ENCODE results near the gene MAP2. TPM values are rescaled to one million over a fixed set of nuclear protein-coding genes. Genes with fewer than 3 reads are reported as not detected.

Gene MAP2
- polyA plus RNA-seq, 1 donor (not counting 4 experiments of a cell fraction or from before 2014, with no cell fraction given): 16.2 TPM

DNA sequence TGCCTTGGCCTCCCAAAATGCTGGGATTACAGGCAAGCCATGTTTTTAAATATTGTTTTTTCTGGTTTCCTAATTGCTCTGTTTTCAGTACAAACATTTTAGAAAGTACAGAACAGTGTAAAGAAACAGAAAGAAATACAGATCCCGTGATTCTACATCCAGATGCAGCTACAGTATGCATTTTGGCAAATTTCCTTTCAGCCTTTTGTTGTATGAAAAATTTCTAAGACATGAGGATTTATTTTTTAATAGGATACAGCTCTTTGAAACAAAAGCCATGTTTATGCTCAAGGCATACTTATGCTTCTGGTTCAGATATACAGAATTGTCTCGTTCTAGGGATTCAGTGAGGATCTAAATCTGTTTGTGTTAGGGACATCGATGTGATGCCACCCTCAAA lies 109.5 kb downstream of the MAP2 start:
- Histone ChIP-seq H3K27me3 (ENCODE audit: control insufficient read depth, extremely low read depth, insufficient read depth, low read length) (no peaks in the 10 kb centered on the region), H3K4me2 (ENCODE audit: control insufficient read depth, extremely low read depth, insufficient read depth, low read depth, low read length) (no peak overlapping the region), H3K27ac (ENCODE audit: control insufficient read depth, insufficient read depth, low read length) (no peak overlapping the region), H3K4me3 (ENCODE audit: control insufficient read depth in 2 of 3, extremely low read depth in 1 of 3, insufficient read depth in 2 of 3, low read depth in 1 of 3, low read length in 3 of 3) (no peak overlapping the region), H3K9me3 (ENCODE audit: control insufficient read depth, low read depth, low read length) (no peaks in the 10 kb centered on the region), H3K4me1 (ENCODE audit: control insufficient read depth, extremely low read depth, insufficient read depth, low read length) (no peaks in the 10 kb centered on the region), H3K9ac (ENCODE audit: control insufficient read depth, extremely low read depth, insufficient read depth, low read length) (no peak overlapping the region), H3K79me2 (ENCODE audit: control insufficient read depth, insufficient read depth, low read length) (no peaks in the 10 kb centered on the region), H4K20me1 (ENCODE audit: control insufficient read depth, extremely low read depth, insufficient read depth, low read length) (no peaks in the 10 kb centered on the region), H3K36me3 (ENCODE audit: control insufficient read depth in 2 of 2, extremely low read depth in 1 of 2, insufficient read depth in 2 of 2, low read length in 2 of 2) (no peaks in the 10 kb centered on the region), H2AFZ (ENCODE audit: control insufficient read depth, low read length) (no peak overlapping the region), H3K9me1 (ENCODE audit: control insufficient read depth, extremely low read depth, insufficient read depth, low read length) (no peaks in the 10 kb centered on the region)
- DNase-seq (ENCODE audit: low read depth, low spot score): no peak
- FAIRE-seq: no peak
- dilution Hi-C loops (cut with MboI; ENCODE audit: extremely low pct_ligation_motif_present, low sequenced_read_pairs): no loop called here
- TF ChIP-seq EZH2 (IDR thresholded peaks at IDR 0.05; ENCODE audit: low read length) (no peak), CTCF (optimal IDR thresholded peaks at IDR 0.05 in 1 of 3, IDR thresholded peaks at IDR 0.05 in 1 of 3, conservative IDR thresholded peaks at IDR 0.05 in 1 of 3; ENCODE audit: extremely low read depth in 1 of 3, insufficient read depth in 2 of 3, low read length in 3 of 3) (no peak)

GRCh38 chr2:209534228-209534627 lies 110.4 kb downstream of the MAP2 start:
- Histone ChIP-seq H3K36me3 (ENCODE audit: control insufficient read depth in 2 of 2, extremely low read depth in 1 of 2, insufficient read depth in 2 of 2, low read length in 2 of 2) (no peaks in the 10 kb centered on the region), H2AFZ (ENCODE audit: control insufficient read depth, low read length) (no peak overlapping the region), H3K79me2 (ENCODE audit: control insufficient read depth, insufficient read depth, low read length) (no peaks in the 10 kb centered on the region), H3K9me3 (ENCODE audit: control insufficient read depth, low read depth, low read length) (no peaks in the 10 kb centered on the region), H3K9me1 (ENCODE audit: control insufficient read depth, extremely low read depth, insufficient read depth, low read length) (no peaks in the 10 kb centered on the region), H3K27me3 (ENCODE audit: control insufficient read depth, extremely low read depth, insufficient read depth, low read length) (no peaks in the 10 kb centered on the region), H3K9ac (ENCODE audit: control insufficient read depth, extremely low read depth, insufficient read depth, low read length) (no peak overlapping the region), H3K4me2 (ENCODE audit: control insufficient read depth, extremely low read depth, insufficient read depth, low read depth, low read length) (no peak overlapping the region), H3K4me3 (ENCODE audit: control insufficient read depth in 2 of 3, extremely low read depth in 1 of 3, insufficient read depth in 2 of 3, low read depth in 1 of 3, low read length in 3 of 3) (no peak overlapping the region), H3K27ac (ENCODE audit: control insufficient read depth, insufficient read depth, low read length) (no peak overlapping the region), H3K4me1 (ENCODE audit: control insufficient read depth, extremely low read depth, insufficient read depth, low read length) (no peaks in the 10 kb centered on the region), H4K20me1 (ENCODE audit: control insufficient read depth, extremely low read depth, insufficient read depth, low read length) (no peaks in the 10 kb centered on the region)
- no peak for FAIRE-seq
- no peak for DNase-seq (ENCODE audit: low read depth, low spot score)
- TF ChIP-seq EZH2 (IDR thresholded peaks at IDR 0.05; ENCODE audit: low read length): no peak
- TF ChIP-seq CTCF (optimal IDR thresholded peaks at IDR 0.05 in 1 of 3, IDR thresholded peaks at IDR 0.05 in 1 of 3, conservative IDR thresholded peaks at IDR 0.05 in 1 of 3; ENCODE audit: extremely low read depth in 1 of 3, insufficient read depth in 2 of 3, low read length in 3 of 3): no peak
- dilution Hi-C loops (cut with MboI; ENCODE audit: extremely low pct_ligation_motif_present, low sequenced_read_pairs): no loop called here
